ENCODE data around the gene TTC39C.
A peak's percentile ranks its signal among the peaks of the same experiment; 100 is the strongest.
"Not testable (repeated sequence)": the region's sequence is repeated elsewhere in the genome, so short reads cannot be mapped to it uniquely, and the experiment has no call there.

The TTC39C gene

GRCh38 chr18:24136967-24137373 is 122.4 kb downstream of the TTC39C start:
- DNase-seq (ENCODE audit: low read depth in 2 of 2): no peak

GRCh38 chr18:24138409-24138788 is 123.8 kb downstream of the TTC39C start:
- no peak for DNase-seq (ENCODE audit: low read depth in 2 of 2)

GRCh38 chr18:24138789-24139616 is 124.4 kb downstream of the TTC39C start, which contains the start of gene CABYR:
Gene CABYR, plus strand, starts transcription at chr18:24139062. Its CDS starts 4,053 bp downstream, at chr18:24143115.
- DNase-seq (ENCODE audit: low read depth in 2 of 2): peak; percentile 43 to 47

- DNase-seq (ENCODE audit: low read depth in 2 of 2): no peak
Observed at GRCh38 chr18:24140697-24141096, 126.1 kb downstream of the TTC39C start.

GRCh38 chr18:24142376-24142775 is 127.8 kb downstream of the TTC39C start:
- no peak for DNase-seq (ENCODE audit: low read depth in 2 of 2)

GRCh38 chr18:24149591-24149990 is 135.0 kb downstream of the TTC39C start:
- DNase-seq (ENCODE audit: low read depth in 2 of 2): not testable (repeated sequence)

GRCh38 chr18:24153397-24153796 is 138.8 kb downstream of the TTC39C start:
- DNase-seq (ENCODE audit: low read depth in 2 of 2): no peak

- no peak for DNase-seq (ENCODE audit: low read depth in 2 of 2)
Observed at GRCh38 chr18:24157855-24158254, 143.3 kb downstream of the TTC39C start.

GRCh38 chr18:24160086-24160485 is 145.5 kb downstream of the TTC39C start:
- no peak for DNase-seq (ENCODE audit: low read depth in 2 of 2)

- no peak for DNase-seq (ENCODE audit: low read depth in 2 of 2)
Observed at GRCh38 chr18:24161304-24161703, 146.8 kb downstream of the TTC39C start.

- no peak for DNase-seq (ENCODE audit: low read depth in 2 of 2)
Observed at GRCh38 chr18:24168496-24168895, 153.9 kb downstream of the TTC39C start.

GRCh38 chr18:24170360-24170759 is 155.8 kb downstream of the TTC39C start:
- no peak for DNase-seq (ENCODE audit: low read depth in 2 of 2)

GRCh38 chr18:24173997-24174396 is 159.4 kb downstream of the TTC39C start:
- DNase-seq (ENCODE audit: low read depth in 2 of 2): no peak

GRCh38 chr18:24176727-24177416 is 162.3 kb downstream of the TTC39C start:
- DNase-seq (ENCODE audit: low read depth in 2 of 2): peak in 1 of 2 donors; percentile 9

GRCh38 chr18:24177499-24178133 is 163.1 kb downstream of the TTC39C start:
- no peak for DNase-seq (ENCODE audit: low read depth in 2 of 2)

- DNase-seq (ENCODE audit: low read depth in 2 of 2): no peak
Observed at GRCh38 chr18:24180048-24180447, 165.5 kb downstream of the TTC39C start.

- no peak for DNase-seq (ENCODE audit: low read depth in 2 of 2)
Observed at GRCh38 chr18:24181806-24182205, 167.3 kb downstream of the TTC39C start.
